SHP77 treated with DMSO at 0.1 percent for 48 hours (cell line): ENCODE measurements around the gene PERM1.

Experiments
- DNase-seq: peaks from one replicate; lab custom pipeline; 2025; lab: John Stamatoyannopoulos, UW

The PERM1 gene

GRCh38 chr1:932776-933602 lies 48.9 kb downstream of the PERM1 start:
- no peak for DNase-seq

- DNase-seq: no peak
These were observed 49.8 kb downstream of the PERM1 start for GRCh38 chr1:932173-932510.

DNA sequence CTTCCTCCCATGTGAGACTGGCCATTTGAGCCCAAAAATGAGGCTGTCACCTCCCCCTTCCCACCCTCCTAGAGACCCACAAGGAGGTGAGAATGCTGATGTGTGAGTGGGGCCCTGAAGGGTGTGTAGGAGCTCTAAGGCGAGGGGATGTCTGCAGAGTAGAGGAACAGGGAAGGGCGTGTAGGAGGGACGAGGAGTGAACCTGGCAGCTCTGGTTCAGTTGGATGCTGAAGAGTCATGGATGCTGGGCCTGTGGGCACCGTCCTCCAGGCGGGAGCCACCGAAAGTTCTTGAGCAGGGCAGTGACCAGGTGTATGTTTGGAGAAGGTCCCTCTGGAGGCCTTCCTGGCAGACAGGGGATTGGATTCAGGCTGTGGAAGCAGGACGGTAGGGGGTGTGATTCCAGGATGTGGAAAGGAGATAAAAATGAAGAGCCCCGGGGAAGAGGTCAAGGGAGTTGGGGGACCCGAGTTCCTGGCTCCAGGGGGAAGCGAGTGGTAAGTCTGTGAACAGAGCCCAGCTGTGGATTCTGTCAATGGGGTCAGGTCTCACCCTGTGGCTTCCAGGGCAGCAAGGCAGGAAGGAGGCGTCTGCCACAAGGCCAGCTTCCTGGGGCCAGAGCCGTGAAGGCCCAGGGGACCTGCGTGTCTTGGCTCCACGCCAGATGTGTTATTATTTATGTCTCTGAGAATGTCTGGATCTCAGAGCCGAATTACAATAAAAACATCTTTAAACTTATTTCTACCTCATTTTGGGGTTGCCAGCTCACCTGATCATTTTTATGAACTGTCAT lies 50.3 kb downstream of the PERM1 start:
- DNase-seq: no peak

GRCh38 chr1:930633-931138 lies 51.2 kb downstream of the PERM1 start:
- no peak for DNase-seq

- DNase-seq: no peak
These were observed 51.9 kb downstream of the PERM1 start for GRCh38 chr1:929712-930632.

- DNase-seq: no peak
These were observed 52.9 kb downstream of the PERM1 start for GRCh38 chr1:928825-929661.

GRCh38 chr1:927748-928147 lies 54.1 kb downstream of the PERM1 start:
- no peak for DNase-seq

- DNase-seq: no peak
These were observed 54.7 kb downstream of the PERM1 start for GRCh38 chr1:927234-927633.

DNA sequence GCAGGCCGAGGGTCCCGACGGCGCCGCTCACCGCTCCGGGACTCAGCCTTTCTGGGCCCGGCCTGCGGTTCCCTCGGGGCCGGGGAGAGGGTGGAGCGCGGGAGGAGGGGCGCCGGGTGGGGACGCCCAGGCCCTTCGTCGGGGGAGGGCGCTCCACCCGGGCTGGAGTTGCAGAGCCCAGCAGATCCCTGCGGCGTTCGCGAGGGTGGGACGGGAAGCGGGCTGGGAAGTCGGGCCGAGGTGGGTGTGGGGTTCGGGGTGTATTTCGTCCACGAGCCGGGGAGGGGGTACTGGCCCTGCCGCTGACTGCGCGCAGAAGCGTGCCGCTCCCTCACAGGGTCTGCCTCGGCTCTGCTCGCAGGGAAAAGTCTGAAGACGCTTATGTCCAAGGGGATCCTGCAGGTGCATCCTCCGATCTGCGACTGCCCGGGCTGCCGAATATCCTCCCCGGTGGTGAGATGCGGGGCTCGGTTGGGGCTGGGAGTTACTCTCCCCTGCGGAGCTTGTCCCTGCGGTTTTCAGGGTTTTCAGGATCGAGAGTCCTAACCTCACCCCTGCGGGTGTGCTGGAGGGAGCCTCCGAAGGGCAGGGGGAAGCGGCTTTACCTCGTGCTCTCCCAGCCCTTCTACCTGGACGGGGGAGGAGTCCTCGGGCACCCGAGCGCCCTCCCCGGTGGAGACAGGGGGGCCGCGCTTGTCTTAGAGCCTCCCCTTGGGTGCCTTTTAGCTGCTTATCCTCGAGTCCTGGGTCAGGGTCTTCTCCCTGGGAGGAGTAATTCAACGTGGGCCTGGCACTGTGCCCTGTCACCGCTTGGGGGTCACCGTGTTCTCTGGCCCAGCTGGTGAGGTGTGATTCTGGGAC lies 56.1 kb downstream of the PERM1 start:
- DNase-seq: no peak
